H1 (cell line): Measurements from ENCODE around the gene STAT3. TPM values are rescaled to one million over a fixed set of nuclear protein-coding genes. Genes with fewer than 3 reads are reported as not detected.

Source experiments
- polyA plus RNA-seq, 7 experiments: library from polyadenylated mRNA; depleted of rRNA in 3 of 7; stranded (reverse) in 5 of 7; unstranded in 2 of 7; fragments of >200 nt in 5 of 7; fragments of 200-250 nt in 2 of 7; gene quantifications; 1 replicate in 5 of 7; 2 replicates in 1 of 7; 4 replicates in 1 of 7; pipeline versions ENCODE4 v1.2.1 to v1.2.3, GENCODE V29; 2011 to 2013; ENCODE audit warnings: missing spikeins in 2 of 7, mixed read lengths in 2 of 7
- total RNA-seq: library from RNA; stranded (reverse); fragmentation: NEBNext Ultra II Directional; extraction: Animal tissue kit (Norgen Biotek cat#: 25700); gene quantifications from 2 replicates; pipeline ENCODE4 v1.2.1, GENCODE V29; 2021
- TF ChIP-seq, protein P1 (sequence below): fragments of 300-600 bp; sonication (generic); IDR thresholded peaks from 2 replicates; pipeline ENCODE4 v1.7.1; 2012; ENCODE audit warnings: low read length, moderate library complexity, mild to moderate bottlenecking, inconsistent platforms; ENCODE audit not compliant: insufficient replicate concordance
- TF ChIP-seq, protein P2 (sequence below): IDR thresholded peaks from 2 replicates; pipeline ENCODE4 v1.6.1; 2011; ENCODE audit warnings: low read length, improper control_type of control experiment

STAT3 gene
- total and polyA plus RNA-seq, 2 of the 8 experiments (the other 6 are each of a cell fraction or from before 2014, with no cell fraction given), result 38.4 to 94.1 TPM

- TF ChIP-seq, protein P1, sequence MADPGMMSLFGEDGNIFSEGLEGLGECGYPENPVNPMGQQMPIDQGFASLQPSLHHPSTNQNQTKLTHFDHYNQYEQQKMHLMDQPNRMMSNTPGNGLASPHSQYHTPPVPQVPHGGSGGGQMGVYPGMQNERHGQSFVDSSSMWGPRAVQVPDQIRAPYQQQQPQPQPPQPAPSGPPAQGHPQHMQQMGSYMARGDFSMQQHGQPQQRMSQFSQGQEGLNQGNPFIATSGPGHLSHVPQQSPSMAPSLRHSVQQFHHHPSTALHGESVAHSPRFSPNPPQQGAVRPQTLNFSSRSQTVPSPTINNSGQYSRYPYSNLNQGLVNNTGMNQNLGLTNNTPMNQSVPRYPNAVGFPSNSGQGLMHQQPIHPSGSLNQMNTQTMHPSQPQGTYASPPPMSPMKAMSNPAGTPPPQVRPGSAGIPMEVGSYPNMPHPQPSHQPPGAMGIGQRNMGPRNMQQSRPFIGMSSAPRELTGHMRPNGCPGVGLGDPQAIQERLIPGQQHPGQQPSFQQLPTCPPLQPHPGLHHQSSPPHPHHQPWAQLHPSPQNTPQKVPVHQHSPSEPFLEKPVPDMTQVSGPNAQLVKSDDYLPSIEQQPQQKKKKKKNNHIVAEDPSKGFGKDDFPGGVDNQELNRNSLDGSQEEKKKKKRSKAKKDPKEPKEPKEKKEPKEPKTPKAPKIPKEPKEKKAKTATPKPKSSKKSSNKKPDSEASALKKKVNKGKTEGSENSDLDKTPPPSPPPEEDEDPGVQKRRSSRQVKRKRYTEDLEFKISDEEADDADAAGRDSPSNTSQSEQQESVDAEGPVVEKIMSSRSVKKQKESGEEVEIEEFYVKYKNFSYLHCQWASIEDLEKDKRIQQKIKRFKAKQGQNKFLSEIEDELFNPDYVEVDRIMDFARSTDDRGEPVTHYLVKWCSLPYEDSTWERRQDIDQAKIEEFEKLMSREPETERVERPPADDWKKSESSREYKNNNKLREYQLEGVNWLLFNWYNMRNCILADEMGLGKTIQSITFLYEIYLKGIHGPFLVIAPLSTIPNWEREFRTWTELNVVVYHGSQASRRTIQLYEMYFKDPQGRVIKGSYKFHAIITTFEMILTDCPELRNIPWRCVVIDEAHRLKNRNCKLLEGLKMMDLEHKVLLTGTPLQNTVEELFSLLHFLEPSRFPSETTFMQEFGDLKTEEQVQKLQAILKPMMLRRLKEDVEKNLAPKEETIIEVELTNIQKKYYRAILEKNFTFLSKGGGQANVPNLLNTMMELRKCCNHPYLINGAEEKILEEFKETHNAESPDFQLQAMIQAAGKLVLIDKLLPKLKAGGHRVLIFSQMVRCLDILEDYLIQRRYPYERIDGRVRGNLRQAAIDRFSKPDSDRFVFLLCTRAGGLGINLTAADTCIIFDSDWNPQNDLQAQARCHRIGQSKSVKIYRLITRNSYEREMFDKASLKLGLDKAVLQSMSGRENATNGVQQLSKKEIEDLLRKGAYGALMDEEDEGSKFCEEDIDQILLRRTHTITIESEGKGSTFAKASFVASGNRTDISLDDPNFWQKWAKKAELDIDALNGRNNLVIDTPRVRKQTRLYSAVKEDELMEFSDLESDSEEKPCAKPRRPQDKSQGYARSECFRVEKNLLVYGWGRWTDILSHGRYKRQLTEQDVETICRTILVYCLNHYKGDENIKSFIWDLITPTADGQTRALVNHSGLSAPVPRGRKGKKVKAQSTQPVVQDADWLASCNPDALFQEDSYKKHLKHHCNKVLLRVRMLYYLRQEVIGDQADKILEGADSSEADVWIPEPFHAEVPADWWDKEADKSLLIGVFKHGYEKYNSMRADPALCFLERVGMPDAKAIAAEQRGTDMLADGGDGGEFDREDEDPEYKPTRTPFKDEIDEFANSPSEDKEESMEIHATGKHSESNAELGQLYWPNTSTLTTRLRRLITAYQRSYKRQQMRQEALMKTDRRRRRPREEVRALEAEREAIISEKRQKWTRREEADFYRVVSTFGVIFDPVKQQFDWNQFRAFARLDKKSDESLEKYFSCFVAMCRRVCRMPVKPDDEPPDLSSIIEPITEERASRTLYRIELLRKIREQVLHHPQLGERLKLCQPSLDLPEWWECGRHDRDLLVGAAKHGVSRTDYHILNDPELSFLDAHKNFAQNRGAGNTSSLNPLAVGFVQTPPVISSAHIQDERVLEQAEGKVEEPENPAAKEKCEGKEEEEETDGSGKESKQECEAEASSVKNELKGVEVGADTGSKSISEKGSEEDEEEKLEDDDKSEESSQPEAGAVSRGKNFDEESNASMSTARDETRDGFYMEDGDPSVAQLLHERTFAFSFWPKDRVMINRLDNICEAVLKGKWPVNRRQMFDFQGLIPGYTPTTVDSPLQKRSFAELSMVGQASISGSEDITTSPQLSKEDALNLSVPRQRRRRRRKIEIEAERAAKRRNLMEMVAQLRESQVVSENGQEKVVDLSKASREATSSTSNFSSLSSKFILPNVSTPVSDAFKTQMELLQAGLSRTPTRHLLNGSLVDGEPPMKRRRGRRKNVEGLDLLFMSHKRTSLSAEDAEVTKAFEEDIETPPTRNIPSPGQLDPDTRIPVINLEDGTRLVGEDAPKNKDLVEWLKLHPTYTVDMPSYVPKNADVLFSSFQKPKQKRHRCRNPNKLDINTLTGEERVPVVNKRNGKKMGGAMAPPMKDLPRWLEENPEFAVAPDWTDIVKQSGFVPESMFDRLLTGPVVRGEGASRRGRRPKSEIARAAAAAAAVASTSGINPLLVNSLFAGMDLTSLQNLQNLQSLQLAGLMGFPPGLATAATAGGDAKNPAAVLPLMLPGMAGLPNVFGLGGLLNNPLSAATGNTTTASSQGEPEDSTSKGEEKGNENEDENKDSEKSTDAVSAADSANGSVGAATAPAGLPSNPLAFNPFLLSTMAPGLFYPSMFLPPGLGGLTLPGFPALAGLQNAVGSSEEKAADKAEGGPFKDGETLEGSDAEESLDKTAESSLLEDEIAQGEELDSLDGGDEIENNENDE, result no peak
- TF ChIP-seq, protein P2, sequence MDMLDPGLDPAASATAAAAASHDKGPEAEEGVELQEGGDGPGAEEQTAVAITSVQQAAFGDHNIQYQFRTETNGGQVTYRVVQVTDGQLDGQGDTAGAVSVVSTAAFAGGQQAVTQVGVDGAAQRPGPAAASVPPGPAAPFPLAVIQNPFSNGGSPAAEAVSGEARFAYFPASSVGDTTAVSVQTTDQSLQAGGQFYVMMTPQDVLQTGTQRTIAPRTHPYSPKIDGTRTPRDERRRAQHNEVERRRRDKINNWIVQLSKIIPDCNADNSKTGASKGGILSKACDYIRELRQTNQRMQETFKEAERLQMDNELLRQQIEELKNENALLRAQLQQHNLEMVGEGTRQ, result no peak
These were observed 46.7 kb downstream of the STAT3 start (continued) for GRCh38 chr17:42341568-42341967.
